Umbilical cord (tissue), 2 donors: Measurements from ENCODE around the gene PAEP. TPM values are rescaled to one million over a fixed set of nuclear protein-coding genes. Genes with fewer than 3 reads are reported as not detected.
"Not testable (repeated sequence)": the region's sequence is repeated elsewhere in the genome, so short reads cannot be mapped to it uniquely, and the experiment has no call there.

ENCODE experiments used
- DNase-seq: peaks from one replicate; pipeline ENCODE4 v3.0.0-alpha.2; 2015; ENCODE audit warnings: low spot score
- total RNA-seq: library from RNA; depleted of rRNA; stranded (reverse); fragments of >200 nt; gene quantifications from one replicate; pipeline ENCODE4 v1.2.3, GENCODE V29; 2014; ENCODE audit warnings: low replicate concordance; ENCODE audit not compliant: insufficient read depth

The PAEP gene
- total RNA-seq, 1 donor from 2014 or later = not detected

GRCh38 chr9:135549478-135550343 lies 11.8 kb upstream of the PAEP start:
- not testable (repeated sequence) for DNase-seq

DNA sequence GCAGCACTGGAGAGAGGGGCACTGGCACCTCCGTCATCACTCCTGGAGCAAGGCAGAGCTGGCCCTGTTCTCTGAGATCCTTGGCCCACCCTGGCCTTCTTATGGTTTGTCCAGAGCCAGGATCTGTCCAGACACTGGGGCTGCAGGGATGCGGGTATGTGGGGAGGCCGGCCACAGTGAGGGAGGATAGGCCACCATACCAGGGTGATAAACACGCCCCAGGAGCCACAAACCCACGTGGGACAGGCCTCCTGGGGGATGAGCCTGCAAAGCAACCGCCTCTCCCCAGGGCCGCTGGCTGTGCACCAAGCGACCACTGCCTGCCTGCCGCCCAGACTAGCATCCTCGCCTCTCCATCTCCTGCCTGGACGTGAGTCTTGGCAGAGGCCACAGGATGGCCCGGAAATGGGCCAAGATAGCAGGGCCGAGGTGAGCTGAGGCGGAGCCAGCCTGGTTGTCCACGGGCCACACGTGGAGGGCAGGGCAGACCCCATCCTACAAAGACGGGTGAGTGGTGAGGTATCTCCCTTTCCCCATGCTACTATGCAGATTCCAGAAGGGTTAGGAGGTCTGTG lies 11.1 kb upstream of the PAEP start:
- no peak for DNase-seq

GRCh38 chr9:135551031-135551430 lies 10.5 kb upstream of the PAEP start:
- DNase-seq = no peak

DNA sequence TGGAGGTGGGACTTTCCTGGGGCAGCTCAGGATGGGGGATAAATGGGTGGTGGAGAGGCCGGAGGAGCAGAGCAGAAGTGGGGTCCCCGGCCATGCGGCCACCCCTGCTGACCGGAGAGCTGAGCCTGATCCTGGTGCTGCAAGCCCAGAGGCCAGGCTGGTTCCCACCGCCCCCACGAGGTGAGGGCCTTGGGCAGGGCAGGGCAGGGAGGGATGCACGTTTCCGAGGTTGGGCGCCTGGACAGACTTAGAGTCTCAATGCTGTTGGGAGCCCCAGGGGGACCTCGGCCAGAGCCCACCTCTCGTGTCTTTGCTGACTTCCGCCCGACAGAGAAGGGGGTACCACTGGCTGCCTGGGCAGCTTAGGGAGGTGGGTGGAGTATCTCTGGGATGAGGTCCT lies 10.1 kb upstream of the PAEP start:
- DNase-seq = no peak

DNA sequence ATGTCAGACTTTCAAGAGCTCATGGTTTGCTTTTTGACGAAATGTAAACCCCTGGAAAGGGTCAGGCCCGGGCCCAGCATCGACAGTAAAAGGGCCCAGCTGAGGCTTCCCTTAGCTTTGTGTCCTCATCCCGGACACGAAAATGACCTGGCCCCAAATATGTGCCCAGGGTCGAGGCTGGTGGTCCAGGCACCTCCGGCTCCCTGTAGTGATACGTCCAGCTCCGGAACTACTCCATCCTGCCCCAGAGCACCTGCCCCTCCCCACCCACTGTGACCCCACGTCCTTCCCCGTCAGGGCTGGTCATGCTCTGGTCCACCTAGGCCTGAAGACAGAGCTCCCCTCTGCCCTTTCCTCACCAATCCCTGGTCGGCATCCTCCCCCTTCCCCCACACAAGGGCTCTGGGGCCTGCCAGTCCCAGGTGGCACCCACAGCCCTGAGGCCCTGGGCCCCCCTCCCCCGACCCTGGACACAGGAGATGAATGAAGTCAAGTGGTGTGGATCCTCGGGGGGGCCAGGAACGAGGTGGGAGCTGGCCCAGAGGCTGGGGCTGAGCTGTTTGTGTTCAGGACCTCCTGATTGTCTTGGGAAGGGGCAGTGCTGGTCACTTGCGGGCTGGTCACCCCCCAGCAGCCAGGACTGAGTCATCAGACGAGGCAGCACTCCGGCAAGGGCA lies 9.4 kb upstream of the PAEP start:
- no peak for DNase-seq

- DNase-seq = no peak
Measured at GRCh38 chr9:135552698-135553171, 8.8 kb upstream of the PAEP start.

DNA sequence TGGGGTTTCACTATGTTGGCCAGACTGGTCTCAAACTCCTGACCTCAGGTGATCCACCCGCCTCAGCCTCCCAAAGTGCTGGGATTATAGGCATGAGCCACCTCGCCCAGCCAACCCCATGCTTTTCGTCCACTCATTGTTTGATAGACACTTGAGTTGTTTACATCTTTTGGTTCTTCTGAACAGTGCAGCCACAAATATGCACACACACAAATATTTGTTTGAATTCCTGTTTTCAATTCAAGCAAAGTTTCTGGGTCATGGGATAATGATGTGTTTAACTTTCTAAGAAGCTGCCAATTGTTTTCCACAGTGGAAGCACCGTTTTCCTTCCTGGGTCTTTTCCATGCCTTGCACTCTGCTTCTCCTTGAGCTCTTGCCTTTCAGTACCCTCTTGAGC lies 6.8 kb upstream of the PAEP start:
- no peak for DNase-seq

GRCh38 chr9:135555203-135555602 lies 6.4 kb upstream of the PAEP start:
- no peak for DNase-seq

GRCh38 chr9:135555910-135556309 lies 5.6 kb upstream of the PAEP start:
- DNase-seq = no peak

DNA sequence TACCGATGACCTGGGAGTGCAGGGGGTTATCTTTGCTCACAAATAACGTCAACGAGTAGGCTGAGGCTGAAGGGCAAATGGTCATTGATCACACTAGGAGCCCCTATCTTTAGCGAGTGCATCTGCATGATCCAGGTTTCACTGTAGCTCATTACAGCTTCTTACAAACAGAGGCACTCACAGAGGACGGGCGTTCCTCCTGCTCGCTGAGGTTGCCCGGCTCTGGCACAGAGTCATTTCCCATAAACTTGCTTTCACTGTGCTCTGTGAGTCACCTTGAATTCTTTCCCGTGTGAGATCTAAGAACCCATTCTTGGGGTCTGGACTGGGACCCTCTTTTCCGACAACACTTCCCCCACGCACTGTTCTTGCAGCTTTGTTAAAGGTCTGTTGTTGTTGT lies 1.9 kb upstream of the PAEP start:
- no peak for DNase-seq

- DNase-seq = no peak
Measured at GRCh38 chr9:135562235-135562745, 734 bp downstream of the PAEP start.

DNA sequence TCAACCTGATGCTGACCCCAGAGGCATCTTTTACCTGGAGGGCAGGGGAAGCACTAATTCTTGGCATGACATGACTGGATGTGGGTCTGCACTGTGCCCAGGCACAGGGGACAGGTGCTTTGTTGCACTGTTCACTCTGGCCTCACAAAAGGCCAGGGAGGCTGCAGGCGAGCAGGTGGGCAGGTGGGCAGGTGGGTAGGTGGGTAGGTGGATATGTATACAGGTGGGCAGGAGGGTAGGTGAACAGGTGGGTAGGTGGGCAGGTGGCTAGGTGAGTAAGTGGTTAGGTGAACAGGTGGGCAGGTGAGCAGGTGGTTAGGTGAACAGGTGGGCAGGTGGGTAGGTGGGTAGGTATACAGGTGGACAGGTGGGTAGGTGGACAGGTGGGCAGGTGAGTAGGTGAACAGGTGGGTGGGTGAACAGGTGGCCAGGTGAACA lies 1.5 kb downstream of the PAEP start:
- DNase-seq = no peak

DNA sequence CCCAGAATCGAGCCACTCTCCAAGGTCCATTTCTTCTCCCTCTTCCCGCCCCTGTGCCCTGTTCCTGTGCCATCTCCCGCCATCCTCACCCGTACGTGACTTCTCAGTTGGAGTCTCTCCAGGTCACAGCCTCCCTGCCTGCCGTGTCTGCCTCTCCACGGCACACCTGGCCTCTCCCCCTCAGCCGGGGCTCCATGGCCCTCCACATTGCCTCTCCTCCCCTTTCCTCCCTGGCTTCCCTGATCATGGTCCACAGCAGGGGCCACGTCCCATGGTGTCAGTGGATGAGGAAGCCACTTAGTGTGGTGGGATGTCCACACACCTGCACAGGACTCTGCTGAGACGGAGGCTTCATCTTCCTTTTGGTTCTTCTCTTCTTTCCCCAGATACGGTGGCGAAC lies 2.3 kb downstream of the PAEP start:
- no peak for DNase-seq

- no peak for DNase-seq
Measured at GRCh38 chr9:135565141-135565628, 3.6 kb downstream of the PAEP start.

GRCh38 chr9:135565636-135566035 lies 4.1 kb downstream of the PAEP start:
- no peak for DNase-seq

GRCh38 chr9:135566552-135566951 lies 5.0 kb downstream of the PAEP start:
- DNase-seq = no peak

DNA sequence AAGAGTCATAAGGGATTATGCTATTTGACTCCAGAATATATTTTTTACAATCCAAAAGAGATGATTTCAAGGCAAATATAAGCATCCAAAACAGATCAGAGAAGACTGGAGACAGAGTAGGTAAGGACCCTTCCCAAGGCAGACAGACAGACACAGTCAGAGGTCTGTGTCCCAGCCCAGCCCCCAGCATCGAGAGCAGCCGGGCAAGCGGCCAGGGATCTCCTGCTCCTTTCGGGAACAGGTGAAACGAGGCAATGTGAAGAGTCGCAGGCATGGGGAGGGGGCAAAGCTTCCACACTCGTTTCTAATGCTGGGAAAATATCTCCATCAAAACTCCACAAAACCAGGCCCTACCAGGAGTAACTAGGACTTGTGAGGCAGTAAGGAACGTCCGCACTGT lies 5.8 kb downstream of the PAEP start:
- no peak for DNase-seq

DNA sequence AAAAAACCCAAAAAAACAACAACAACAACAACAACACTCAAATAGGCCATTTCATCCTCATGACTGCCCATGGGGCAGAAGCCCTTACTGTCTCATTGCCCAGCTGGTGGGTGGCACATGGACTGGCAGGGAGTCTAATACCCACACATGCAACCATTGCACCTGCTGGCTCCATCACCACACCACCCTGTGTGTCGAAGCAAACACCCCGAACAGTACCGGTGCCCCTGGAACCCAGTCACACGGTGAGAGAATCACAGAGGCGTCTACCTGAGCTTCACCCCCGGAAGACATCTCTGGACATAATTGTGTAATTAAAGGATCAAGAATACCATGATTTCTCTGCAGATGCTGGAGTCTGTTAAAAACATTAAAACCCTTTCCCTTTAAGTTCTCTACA lies 6.5 kb downstream of the PAEP start:
- DNase-seq = no peak

GRCh38 chr9:135570456-135570855 lies 8.9 kb downstream of the PAEP start:
- DNase-seq = no peak

GRCh38 chr9:135572233-135572632 lies 10.7 kb downstream of the PAEP start:
- DNase-seq = no peak

- DNase-seq = no peak
Measured at GRCh38 chr9:135573124-135573523, 11.6 kb downstream of the PAEP start.

GRCh38 chr9:135574331-135574730 lies 12.8 kb downstream of the PAEP start:
- DNase-seq = no peak
